IMR-90 (cell line): ENCODE results near the gene BRPF3. TPM values are rescaled to one million over a fixed set of nuclear protein-coding genes. Genes with fewer than 3 reads are reported as not detected.

Source experiments
- ATAC-seq: fragments of 200-7000 bp; cut with Tn5 transposase; 2 replicates; pipeline ENCODE4 v1.9.1; 2020; ENCODE audit warnings: low read depth, mild to moderate bottlenecking, moderate library complexity
- BruUV-seq: library from RNA; stranded (reverse); fragments of 400-500 nt; replicated peaks from 2 replicates; lab custom pipeline; 2021; lab: Mats Ljungman, UMichigan
- CTCF ChIA-PET: fragments of 300-600 bp; formaldehyde crosslinking; extraction: SDS; loops from one replicate; lab custom pipeline; 2021; ENCODE audit warnings: antibody characterized with exemption; lab: Yijun Ruan, JAX
- POLR2A ChIA-PET: fragments of 300-600 bp; sonication (Branson Sonifier 250); formaldehyde crosslinking; loops from one replicate; lab custom pipeline; 2022; ENCODE audit warnings: antibody characterized with exemption; ENCODE audit not compliant: unreplicated experiment; lab: Charles Lee
- DNase-seq: peaks from one replicate; pipeline ENCODE4 v3.0.0; 2013
- H2AFZ ChIP-seq: replicated peaks from 2 replicates; pipeline ENCODE3; 2013; ENCODE audit warnings: low read length, mild to moderate bottlenecking; ENCODE audit not compliant: poor library complexity
- H2AK5ac ChIP-seq: 2 replicates; pipeline ENCODE4 v1.6.1; 2013; ENCODE audit warnings: low read depth, low read length, inconsistent platforms
- H2AK9ac ChIP-seq: replicated peaks from 2 replicates; pipeline ENCODE3; 2013; ENCODE audit warnings: mild to moderate bottlenecking, low read depth, low read length, moderate library complexity; ENCODE audit not compliant: poor library complexity
- H2BK120ac ChIP-seq: 2 replicates; pipeline ENCODE4 v1.6.1; 2013; ENCODE audit warnings: low read depth, low read length, inconsistent platforms
- H2BK15ac ChIP-seq: 3 replicates; pipeline ENCODE4 v1.6.1; 2013; ENCODE audit warnings: low read depth, low read length, inconsistent platforms
- H2BK20ac ChIP-seq: 2 replicates; pipeline ENCODE4 v1.6.1; 2013; ENCODE audit warnings: low read depth, mild to moderate bottlenecking, inconsistent platforms, low read length, moderate library complexity
- H2BK5ac ChIP-seq: 2 replicates; pipeline ENCODE4 v1.6.1; 2013; ENCODE audit warnings: mild to moderate bottlenecking, low read depth, low read length, inconsistent platforms; ENCODE audit not compliant: poor library complexity, severe bottlenecking
- H3K14ac ChIP-seq: replicated peaks from 2 replicates; pipeline ENCODE4 v1.6.1; 2013; ENCODE audit warnings: low read depth, low read length, inconsistent platforms
- H3K18ac ChIP-seq: 2 replicates; pipeline ENCODE4 v1.6.1; 2013; ENCODE audit warnings: low read depth, low read length, control low read depth
- H3K23ac ChIP-seq: 2 replicates; pipeline ENCODE4 v1.6.1; 2013; ENCODE audit warnings: low read depth, low read length, inconsistent platforms
- H3K27ac ChIP-seq: 2 replicates; pipeline ENCODE4 v1.5.1; 2013; ENCODE audit warnings: mild to moderate bottlenecking, control low read depth, low read length; ENCODE audit not compliant: insufficient read depth
- H3K27me3 ChIP-seq: 2 replicates; pipeline ENCODE4 v1.6.1; 2013; ENCODE audit warnings: low read length; ENCODE audit not compliant: control insufficient read depth, insufficient read depth
- H3K36me3 ChIP-seq: 2 replicates; pipeline ENCODE4 v1.6.1; 2013; ENCODE audit warnings: low read length, mixed read lengths; ENCODE audit not compliant: control insufficient read depth, insufficient read depth
- H3K4ac ChIP-seq: 2 replicates; pipeline ENCODE4 v1.6.1; 2013; ENCODE audit warnings: low read depth, low read length, inconsistent platforms
- H3K4me1 ChIP-seq: 2 replicates; pipeline ENCODE4 v1.6.1; 2013; ENCODE audit warnings: low read length, mixed read lengths; ENCODE audit not compliant: control insufficient read depth, insufficient read depth
- H3K4me2 ChIP-seq: 2 replicates; pipeline ENCODE4 v1.6.1; 2013; ENCODE audit warnings: low read depth, mild to moderate bottlenecking, control low read depth, low read length, moderate library complexity
- H3K4me3 ChIP-seq: 2 replicates; pipeline ENCODE4 v1.5.1; 2013; ENCODE audit warnings: low read depth, mild to moderate bottlenecking, control low read depth, low read length, moderate library complexity; ENCODE audit not compliant: insufficient read depth
- H3K56ac ChIP-seq: 2 replicates; pipeline ENCODE4 v1.6.1; 2013; ENCODE audit warnings: low read length, inconsistent platforms; ENCODE audit not compliant: insufficient read depth; ENCODE audit errors: extremely low read depth
- H3K79me1 ChIP-seq, 2 experiments: 2 replicates each; pipeline ENCODE4 v1.6.1; 2013; ENCODE audit warnings: low read length in 2 of 2, inconsistent platforms in 1 of 2, low read depth in 1 of 2
- H3K9ac ChIP-seq: 2 replicates; pipeline ENCODE4 v1.6.1; 2013; ENCODE audit warnings: low read depth, low read length, control low read depth
- H3K9me1 ChIP-seq: 2 replicates; pipeline ENCODE4 v1.6.1; 2013; ENCODE audit warnings: low read length, inconsistent platforms; ENCODE audit not compliant: insufficient read depth
- H3K9me3 ChIP-seq: 2 replicates; pipeline ENCODE4 v1.6.1; 2013; ENCODE audit warnings: low read length; ENCODE audit not compliant: control insufficient read depth, insufficient read depth
- H4K20me1 ChIP-seq: 2 replicates; pipeline ENCODE4 v1.6.1; 2013; ENCODE audit warnings: low read length, inconsistent platforms; ENCODE audit not compliant: insufficient read depth
- H4K5ac ChIP-seq: 2 replicates; pipeline ENCODE4 v1.6.1; 2013; ENCODE audit warnings: mild to moderate bottlenecking, low read depth, low read length, control low read depth
- H4K8ac ChIP-seq, 2 experiments: 2 replicates each; pipeline ENCODE4 v1.6.1; 2013; ENCODE audit warnings: low read depth in 2 of 2, low read length in 2 of 2, control low read depth in 1 of 2, inconsistent platforms in 1 of 2
- H4K91ac ChIP-seq: 2 replicates; pipeline ENCODE4 v1.6.1; 2013; ENCODE audit warnings: low read depth, low read length, inconsistent platforms; ENCODE audit not compliant: insufficient read depth
- BHLHE40 ChIP-seq: fragments of 150-350 bp; IDR thresholded peaks from 2 replicates; pipeline ENCODE4 v1.6.1; 2016; ENCODE audit warnings: mild to moderate bottlenecking, low read depth, low read length
- CEBPB ChIP-seq: IDR thresholded peaks from 2 replicates; pipeline ENCODE4 v1.6.1; 2012; ENCODE audit warnings: low read depth, low read length, improper control_type of control experiment
- CHD1 ChIP-seq: IDR thresholded peaks from 2 replicates; pipeline ENCODE4 v1.6.1; 2012; ENCODE audit warnings: low read depth, low read length, improper control_type of control experiment
- FOS ChIP-seq: fragments of 150-350 bp; IDR thresholded peaks from 2 replicates; pipeline ENCODE4 v1.6.1; 2016; ENCODE audit warnings: low read depth, low read length
- MAFK ChIP-seq: IDR thresholded peaks from 2 replicates; pipeline ENCODE4 v1.6.1; 2012; ENCODE audit warnings: low read depth, low read length, improper control_type of control experiment
- MAZ ChIP-seq: IDR thresholded peaks from 2 replicates; pipeline ENCODE4 v1.6.1; 2012; ENCODE audit warnings: low read depth, mild to moderate bottlenecking, low read length, improper control_type of control experiment, moderate library complexity, borderline replicate concordance
- MXI1 ChIP-seq: IDR thresholded peaks from 2 replicates; pipeline ENCODE4 v1.6.1; 2012; ENCODE audit warnings: low read depth, mild to moderate bottlenecking, low read length, moderate library complexity, borderline replicate concordance
- NFE2L2 ChIP-seq: fragments of 150-350 bp; IDR thresholded peaks from 2 replicates; pipeline ENCODE4 v1.6.1; 2016; ENCODE audit warnings: low read depth, mild to moderate bottlenecking, low read length
- POLR2A ChIP-seq: IDR thresholded peaks from 2 replicates; pipeline ENCODE4 v1.6.1; 2012; ENCODE audit warnings: mild to moderate bottlenecking, low read depth, low read length
- RAD21 ChIP-seq: IDR thresholded peaks from 2 replicates; pipeline ENCODE4 v1.6.1; 2012; ENCODE audit warnings: low read length, improper control_type of control experiment
- RCOR1 ChIP-seq: IDR thresholded peaks from 2 replicates; pipeline ENCODE4 v1.6.1; 2012; ENCODE audit warnings: mild to moderate bottlenecking, low read length, improper control_type of control experiment; ENCODE audit not compliant: insufficient replicate concordance
- RFX5 ChIP-seq: IDR thresholded peaks from 2 replicates; pipeline ENCODE4 v1.8.0; 2012; ENCODE audit warnings: low read depth, mild to moderate bottlenecking, low read length, moderate library complexity
- SMC3 ChIP-seq: fragments of 150-350 bp; IDR thresholded peaks from 2 replicates; pipeline ENCODE4 v1.6.1; 2016; ENCODE audit warnings: low read depth, mild to moderate bottlenecking, antibody characterized with exemption, low read length, moderate library complexity
- whole genome bisulfite sequencing, 2 experiments: methylation state at CpG; one replicate each; pipeline versions ENCODE4 v1.1.5 to v1.1.7; 2013; ENCODE audit warnings: missing lambda C conversion rate in 2 of 2; ENCODE audit not compliant: insufficient read length in 1 of 2; ENCODE audit errors: extremely low coverage in 2 of 2; 5-methylcytosine and 5-hydroxymethylcytosine counted together
- dilution Hi-C: fragments of 300-500 bp; cut with HindIII; formaldehyde crosslinking; loops from one replicate; pipeline ENCODE4 v1.14.3; 2018; ENCODE audit warnings: low sequenced_read_pairs; ENCODE audit not compliant: unreplicated experiment
- in situ Hi-C: fragments of 300-500 bp; cut with MboI; formaldehyde crosslinking; loops from 3 replicates; pipeline ENCODE4 v1.14.3; 2019; ENCODE audit warnings: low sequenced_read_pairs, inconsistent platforms, mixed read lengths
- intact Hi-C: fragments of 100-400 bp; cut with micrococcal nuclease; formaldehyde crosslinking; loops from 2 replicates; pipeline ENCODE4 v1.10.0; 2022
- polyA plus RNA-seq, 3 experiments: library from polyadenylated mRNA; depleted of rRNA; stranded (reverse); fragments of >200 nt; gene quantifications; 2 replicates each; pipeline ENCODE4 v1.2.3, GENCODE V29; 2012; ENCODE audit warnings: low replicate concordance in 1 of 3
- total RNA-seq: library from RNA; depleted of rRNA; stranded (reverse); fragments of >200 nt; gene quantifications from 2 replicates; pipeline ENCODE4 v1.2.3, GENCODE V29; 2012
- TF ChIP-seq, protein P1 (sequence below): fragments of 150-350 bp; IDR thresholded peaks from 2 replicates; pipeline ENCODE4 v1.6.1; 2016; ENCODE audit warnings: low read depth, mild to moderate bottlenecking, low read length, moderate library complexity, borderline replicate concordance
- TF ChIP-seq, protein P2 (sequence below): conservative IDR thresholded peaks from 2 replicates; pipeline ENCODE4 v1.5.1; 2012; ENCODE audit warnings: mild to moderate bottlenecking, low read depth, low read length, improper control_type of control experiment
- TF ChIP-seq, protein P3 (sequence below): fragments of 150-350 bp; IDR thresholded peaks from 2 replicates; pipeline ENCODE4 v1.6.1; 2017; ENCODE audit warnings: mild to moderate bottlenecking, antibody characterized with exemption, low read length, low read depth

The BRPF3 gene
- total and polyA plus RNA-seq, 2 of the 4 experiments (the other 2 are of a cell fraction): 10.2 to 17.2 TPM

DNA sequence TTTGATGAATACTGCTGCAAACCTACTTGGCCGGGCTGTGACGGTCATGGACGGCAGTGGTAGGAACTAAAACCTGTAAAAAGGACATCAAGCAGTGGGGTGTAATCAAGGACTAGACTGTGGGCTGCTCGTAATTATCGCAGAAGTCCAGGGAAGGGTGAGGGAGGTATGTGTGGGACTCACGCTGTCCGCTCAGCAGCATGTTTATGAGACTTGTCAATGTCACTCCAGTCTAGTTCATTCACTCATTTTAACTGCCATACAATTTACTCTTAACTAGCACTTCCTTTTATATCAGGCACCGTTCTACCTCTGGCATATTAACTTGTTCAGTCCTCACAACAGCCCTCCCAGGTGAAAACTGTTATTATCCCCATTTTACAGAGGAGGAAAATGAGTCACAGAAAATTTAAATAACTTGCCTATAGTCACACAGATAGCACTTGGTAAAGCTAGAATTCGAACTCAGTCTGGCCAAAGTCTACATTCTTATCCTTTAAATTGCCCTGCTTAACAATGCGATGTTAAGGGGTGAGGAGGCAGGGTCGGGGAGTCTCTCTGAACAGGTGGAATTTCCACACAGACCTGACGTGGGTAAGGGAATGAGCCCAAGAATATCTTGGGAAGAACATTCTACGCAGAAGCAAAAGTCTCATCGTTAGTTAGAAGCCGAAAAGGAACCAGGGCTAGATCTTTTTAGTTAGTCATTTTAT lies 77.4 kb downstream of the BRPF3 start:
- no peak for ATAC-seq
- H2BK15ac ChIP-seq: no peak overlapping the region
- no peaks in the 10 kb centered on the region for H3K36me3 ChIP-seq
- H3K4me2 ChIP-seq: no peak overlapping the region
- H3K27ac ChIP-seq: no peak overlapping the region
- intact Hi-C loops: no loop called here
- H3K14ac ChIP-seq: no peak overlapping the region
- DNase-seq: no peak
- 0 out of 2 replicates have a peak overlapping the region, but pooled peaks have one; percentile 43 for H3K23ac ChIP-seq
- no peak overlapping the region for H2AFZ ChIP-seq
- no peak overlapping the region for H3K4me3 ChIP-seq
- H2BK5ac ChIP-seq: no peak overlapping the region
- no peak overlapping the region for H3K9ac ChIP-seq
- H2AK5ac ChIP-seq: no peak overlapping the region
- in situ Hi-C loops: no loop called here
- H4K8ac ChIP-seq: no peak overlapping the region
- H2AK9ac ChIP-seq: no peak overlapping the region
- H4K20me1 ChIP-seq: no peaks in the 10 kb centered on the region
- H3K18ac ChIP-seq: no peak overlapping the region
- H2BK20ac ChIP-seq: no peak overlapping the region
- TF ChIP-seq, protein P1, sequence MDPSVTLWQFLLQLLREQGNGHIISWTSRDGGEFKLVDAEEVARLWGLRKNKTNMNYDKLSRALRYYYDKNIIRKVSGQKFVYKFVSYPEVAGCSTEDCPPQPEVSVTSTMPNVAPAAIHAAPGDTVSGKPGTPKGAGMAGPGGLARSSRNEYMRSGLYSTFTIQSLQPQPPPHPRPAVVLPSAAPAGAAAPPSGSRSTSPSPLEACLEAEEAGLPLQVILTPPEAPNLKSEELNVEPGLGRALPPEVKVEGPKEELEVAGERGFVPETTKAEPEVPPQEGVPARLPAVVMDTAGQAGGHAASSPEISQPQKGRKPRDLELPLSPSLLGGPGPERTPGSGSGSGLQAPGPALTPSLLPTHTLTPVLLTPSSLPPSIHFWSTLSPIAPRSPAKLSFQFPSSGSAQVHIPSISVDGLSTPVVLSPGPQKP: no peak
- TF ChIP-seq MAZ (no peak), BHLHE40 (no peak), MXI1 (no peak), FOS (no peak), CHD1 (no peak), SMC3 (no peak), RFX5 (no peak), CEBPB (no peak), MAFK (no peak), RAD21 (no peak), RCOR1 (no peak), NFE2L2 (no peak), POLR2A (no peak)
- TF ChIP-seq, protein P2, sequence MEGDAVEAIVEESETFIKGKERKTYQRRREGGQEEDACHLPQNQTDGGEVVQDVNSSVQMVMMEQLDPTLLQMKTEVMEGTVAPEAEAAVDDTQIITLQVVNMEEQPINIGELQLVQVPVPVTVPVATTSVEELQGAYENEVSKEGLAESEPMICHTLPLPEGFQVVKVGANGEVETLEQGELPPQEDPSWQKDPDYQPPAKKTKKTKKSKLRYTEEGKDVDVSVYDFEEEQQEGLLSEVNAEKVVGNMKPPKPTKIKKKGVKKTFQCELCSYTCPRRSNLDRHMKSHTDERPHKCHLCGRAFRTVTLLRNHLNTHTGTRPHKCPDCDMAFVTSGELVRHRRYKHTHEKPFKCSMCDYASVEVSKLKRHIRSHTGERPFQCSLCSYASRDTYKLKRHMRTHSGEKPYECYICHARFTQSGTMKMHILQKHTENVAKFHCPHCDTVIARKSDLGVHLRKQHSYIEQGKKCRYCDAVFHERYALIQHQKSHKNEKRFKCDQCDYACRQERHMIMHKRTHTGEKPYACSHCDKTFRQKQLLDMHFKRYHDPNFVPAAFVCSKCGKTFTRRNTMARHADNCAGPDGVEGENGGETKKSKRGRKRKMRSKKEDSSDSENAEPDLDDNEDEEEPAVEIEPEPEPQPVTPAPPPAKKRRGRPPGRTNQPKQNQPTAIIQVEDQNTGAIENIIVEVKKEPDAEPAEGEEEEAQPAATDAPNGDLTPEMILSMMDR: no peak
- TF ChIP-seq, protein P3, sequence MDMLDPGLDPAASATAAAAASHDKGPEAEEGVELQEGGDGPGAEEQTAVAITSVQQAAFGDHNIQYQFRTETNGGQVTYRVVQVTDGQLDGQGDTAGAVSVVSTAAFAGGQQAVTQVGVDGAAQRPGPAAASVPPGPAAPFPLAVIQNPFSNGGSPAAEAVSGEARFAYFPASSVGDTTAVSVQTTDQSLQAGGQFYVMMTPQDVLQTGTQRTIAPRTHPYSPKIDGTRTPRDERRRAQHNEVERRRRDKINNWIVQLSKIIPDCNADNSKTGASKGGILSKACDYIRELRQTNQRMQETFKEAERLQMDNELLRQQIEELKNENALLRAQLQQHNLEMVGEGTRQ: no peak
- H4K91ac ChIP-seq: no peak overlapping the region
- POLR2A ChIA-PET: no interaction called here
- no TSS peak for BruUV-seq
- dilution Hi-C loops: no loop called here
- no peak overlapping the region for H3K4ac ChIP-seq
- no peak overlapping the region for H3K56ac ChIP-seq
- no peak overlapping the region for H2BK120ac ChIP-seq
- H4K5ac ChIP-seq: no peak overlapping the region
- CTCF ChIA-PET: no interaction called here
- H3K27me3 ChIP-seq: peaks cover 75% of the 10 kb centered on the region
- H3K9me1 ChIP-seq: no peaks in the 10 kb centered on the region
- H3K4me1 ChIP-seq: no peaks in the 10 kb centered on the region
- 32% methylated on average over 5 of the region's 15 CpGs; no CpG with 5 or more reads in 1 of the 2 experiments for WGBS, 2 experiments
- H3K79me1 ChIP-seq: no peaks in the 10 kb centered on the region
- H3K9me3 ChIP-seq: no peaks in the 10 kb centered on the region
